Mucosa of stomach (tissue), 1 donor: Measurements from ENCODE around the gene ANKRD18A.
"Not testable (repeated sequence)": the region's sequence is repeated elsewhere in the genome, so short reads cannot be mapped to it uniquely, and the experiment has no call there.

Experiments used
- H3K27me3 ChIP-seq: one replicate; pipeline ENCODE4 v1.7.0; 2013; ENCODE audit warnings: mild to moderate bottlenecking, low read length; ENCODE audit not compliant: control insufficient read depth, insufficient read depth
- H3K36me3 ChIP-seq: one replicate; pipeline ENCODE4 v1.7.0; 2013; ENCODE audit warnings: low read length; ENCODE audit not compliant: control insufficient read depth, insufficient read depth
- H3K4me1 ChIP-seq: one replicate; pipeline ENCODE4 v1.7.0; 2013; ENCODE audit warnings: mild to moderate bottlenecking, low read length; ENCODE audit not compliant: control insufficient read depth, insufficient read depth
- H3K4me3 ChIP-seq: one replicate; pipeline ENCODE4 v1.7.0; 2013; ENCODE audit warnings: low read length
- H3K9ac ChIP-seq: one replicate; pipeline ENCODE4 v1.7.0; 2013; ENCODE audit warnings: mild to moderate bottlenecking, low read length, moderate library complexity
- H3K9me3 ChIP-seq: one replicate; pipeline ENCODE4 v1.7.0; 2013; ENCODE audit warnings: mild to moderate bottlenecking, low read length, moderate library complexity; ENCODE audit not compliant: control insufficient read depth
- donor health status: Pancreatic carcinoma.

The ANKRD18A gene

DNA sequence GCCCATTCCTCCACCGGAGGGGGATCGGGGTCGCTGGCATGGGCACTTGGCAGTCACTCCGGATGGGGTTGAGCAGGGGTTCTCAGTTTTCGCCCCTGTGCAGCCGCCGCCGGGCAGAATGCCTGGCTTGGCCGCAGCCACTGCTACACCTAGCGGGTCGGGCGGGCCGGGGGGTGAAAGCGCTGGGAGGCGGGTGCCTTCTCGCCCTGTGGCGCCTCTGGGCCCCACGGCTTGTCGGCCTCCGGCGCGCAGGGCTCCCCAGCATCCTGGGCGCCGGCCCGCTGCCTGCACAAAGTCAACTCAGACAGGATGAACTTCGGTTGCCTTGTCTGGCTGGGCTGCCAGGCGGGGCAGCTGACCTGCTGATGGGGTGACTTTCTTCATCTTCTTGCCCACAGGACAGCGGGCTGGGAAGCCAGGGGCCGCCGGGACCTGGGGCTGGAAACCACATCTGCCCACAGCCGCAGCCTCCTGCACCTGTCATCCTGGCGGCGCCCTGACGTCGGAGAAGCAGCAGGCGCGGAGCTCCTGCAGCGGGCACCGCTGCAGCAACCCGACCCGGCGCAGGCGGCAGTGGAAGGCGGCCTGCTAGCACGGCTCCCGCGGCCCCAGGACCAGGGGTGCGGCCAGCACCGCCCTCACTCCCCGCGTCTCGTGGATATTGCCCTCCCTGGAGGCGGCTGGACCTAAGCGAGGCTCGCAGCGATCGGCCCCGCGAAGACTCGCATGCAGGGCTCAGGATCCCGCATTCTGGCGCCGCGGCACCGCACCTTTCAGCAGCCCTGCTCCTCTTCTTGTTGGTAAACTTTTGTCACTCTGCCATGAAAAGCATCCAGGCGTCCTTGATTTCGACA lies 1.3 kb upstream of the ANKRD18A start:
- peaks cover 11% of the 10 kb centered on the region for H3K27me3 ChIP-seq
- H3K4me3 ChIP-seq: peak overlapping the region; percentile 41
- peaks cover 4% of the 10 kb centered on the region for H3K4me1 ChIP-seq
- no peaks in the 10 kb centered on the region for H3K9me3 ChIP-seq
- no peaks in the 10 kb centered on the region for H3K36me3 ChIP-seq
- H3K9ac ChIP-seq: peak overlapping the region; percentile 57

DNA sequence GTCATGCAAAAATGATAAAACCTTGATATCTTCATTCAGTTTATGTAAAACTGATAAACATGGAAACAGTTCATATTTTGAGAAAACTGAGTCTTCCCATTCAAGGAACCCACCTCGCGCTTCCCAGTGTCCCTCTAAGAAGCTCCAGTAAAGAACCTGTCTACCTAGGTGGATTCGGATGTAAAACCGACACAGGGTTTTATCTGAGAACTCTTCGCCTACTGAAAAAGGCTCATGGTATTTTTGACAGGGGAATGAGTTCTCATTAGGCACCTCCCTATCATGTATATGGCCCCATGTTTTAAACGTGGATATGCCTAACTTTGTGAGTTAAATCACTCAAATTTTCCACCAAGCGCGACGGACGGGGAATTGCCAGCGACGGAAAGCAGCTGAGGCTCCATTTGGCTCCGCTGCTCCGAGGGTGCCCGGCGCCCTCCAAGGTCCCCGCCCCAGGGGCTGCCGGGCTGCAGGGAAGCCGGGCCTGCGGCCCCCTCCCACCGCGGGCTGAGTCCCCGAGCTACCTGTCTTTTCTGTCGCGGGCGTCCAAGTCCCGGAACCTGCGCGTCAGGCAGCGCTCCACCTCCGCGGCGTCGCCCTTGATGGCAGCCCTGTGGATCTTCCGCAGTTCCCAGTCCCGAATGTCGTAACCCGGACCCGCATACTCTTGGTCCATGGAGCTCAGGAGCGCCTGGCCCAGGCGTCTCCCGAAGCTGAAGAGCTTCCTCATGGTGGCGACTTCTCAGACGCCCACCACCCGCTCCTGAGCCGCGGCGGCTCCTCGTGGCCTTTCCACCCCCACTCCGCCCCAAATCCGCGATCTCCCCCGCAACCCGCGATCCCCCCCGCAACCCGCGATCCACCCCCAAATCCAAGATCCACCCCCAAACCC lies 594 bp downstream of the ANKRD18A start:
- Histone ChIP-seq H3K9me3 (no peaks in the 10 kb centered on the region), H3K27me3 (peaks cover 11% of the 10 kb centered on the region), H3K36me3 (no peaks in the 10 kb centered on the region), H3K4me1 (peaks cover 4% of the 10 kb centered on the region), H3K9ac (peak overlapping the region; percentile 68), H3K4me3 (peak overlapping the region; percentile 41)

DNA sequence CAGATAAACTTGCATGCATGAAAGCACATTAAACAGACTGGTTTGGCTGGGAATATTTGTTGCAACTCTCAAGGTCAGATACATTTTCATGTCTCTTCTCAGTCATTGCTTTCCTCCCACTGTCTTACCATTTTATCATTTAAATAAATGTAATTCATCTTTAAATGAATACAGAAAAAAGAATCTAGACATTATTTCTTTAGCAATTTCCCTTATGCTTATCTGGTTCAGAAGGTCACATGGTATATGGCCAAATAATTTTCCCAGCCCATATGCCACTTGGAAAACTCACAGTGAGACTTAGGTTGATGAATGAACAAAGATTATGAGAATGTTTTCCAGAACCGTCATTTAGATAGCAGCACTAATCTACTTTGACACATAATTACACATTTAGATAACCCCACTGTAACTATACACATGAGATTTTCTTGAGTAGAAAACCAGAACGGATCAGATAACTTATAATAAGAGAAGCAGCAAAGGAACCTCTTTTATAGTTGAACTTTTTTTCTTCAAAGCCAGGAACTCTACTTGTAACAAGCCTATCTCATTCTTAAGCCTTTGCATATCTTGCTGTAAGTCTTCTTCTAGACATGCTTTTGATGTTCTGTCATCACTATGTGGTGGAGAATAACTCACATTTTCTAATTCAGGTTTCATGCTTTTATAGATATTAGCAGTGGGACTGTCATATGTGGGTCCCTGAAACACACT lies 22.2 kb downstream of the ANKRD18A start:
- not testable (repeated sequence) for H3K9ac ChIP-seq, H3K36me3 ChIP-seq, H3K4me3 ChIP-seq, H3K9me3 ChIP-seq, H3K27me3 ChIP-seq, H3K4me1 ChIP-seq

DNA sequence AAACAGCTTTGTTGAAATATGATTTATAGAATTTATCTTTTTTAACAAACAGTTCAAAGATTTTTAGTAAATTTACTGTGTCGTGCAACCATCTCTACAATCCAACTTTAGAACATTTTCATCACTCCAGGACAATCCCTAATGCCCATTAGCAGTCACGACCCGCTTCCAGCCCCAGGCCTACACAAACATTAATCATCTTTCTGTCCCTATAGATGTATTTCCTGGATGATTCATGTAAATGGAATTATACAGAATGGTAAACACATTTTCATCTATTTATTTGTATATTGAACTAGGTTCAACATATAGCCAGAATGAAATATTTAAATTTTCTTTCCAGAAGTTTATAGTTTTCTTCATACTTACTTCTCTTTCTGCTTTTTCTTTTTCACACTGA lies 25.3 kb downstream of the ANKRD18A start:
- H3K9me3 ChIP-seq, H3K4me3 ChIP-seq, H3K27me3 ChIP-seq, H3K36me3 ChIP-seq, H3K4me1 ChIP-seq, H3K9ac ChIP-seq: not testable (repeated sequence)

DNA sequence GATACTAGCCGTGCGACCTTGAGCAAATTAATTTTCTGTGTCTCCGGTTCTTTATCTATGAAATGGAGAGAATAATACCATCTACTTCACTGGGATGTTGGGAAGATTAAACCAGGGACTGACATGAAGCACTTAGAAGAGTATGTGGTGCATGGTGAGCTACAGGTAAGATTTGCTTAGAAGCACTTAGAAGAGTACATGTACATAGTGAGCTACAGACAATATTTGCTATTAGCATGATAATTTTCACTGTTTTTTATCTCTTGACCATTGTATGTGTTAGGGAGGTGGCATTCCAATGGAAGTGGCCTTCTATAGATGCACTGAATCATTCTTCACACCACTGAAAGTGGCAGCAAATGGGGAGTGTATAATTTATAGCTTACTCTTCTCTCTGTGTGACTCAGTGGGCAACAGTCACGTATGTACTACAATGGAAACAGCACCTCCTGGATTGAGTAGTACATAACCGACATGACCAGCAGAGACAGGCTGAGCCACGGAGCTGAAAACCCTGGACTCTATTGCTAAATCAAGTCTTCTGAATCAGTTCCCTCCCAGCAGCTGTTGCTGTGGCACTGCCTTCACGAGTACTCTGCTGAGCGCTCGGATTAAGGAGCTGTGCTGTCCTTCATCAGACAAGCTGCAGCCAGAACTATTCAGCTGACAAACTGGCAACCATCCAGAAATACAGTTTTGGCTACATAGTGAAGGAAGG lies 28.9 kb downstream of the ANKRD18A start:
- not testable (repeated sequence) for H3K4me1 ChIP-seq, H3K9me3 ChIP-seq, H3K27me3 ChIP-seq, H3K36me3 ChIP-seq, H3K9ac ChIP-seq, H3K4me3 ChIP-seq

DNA sequence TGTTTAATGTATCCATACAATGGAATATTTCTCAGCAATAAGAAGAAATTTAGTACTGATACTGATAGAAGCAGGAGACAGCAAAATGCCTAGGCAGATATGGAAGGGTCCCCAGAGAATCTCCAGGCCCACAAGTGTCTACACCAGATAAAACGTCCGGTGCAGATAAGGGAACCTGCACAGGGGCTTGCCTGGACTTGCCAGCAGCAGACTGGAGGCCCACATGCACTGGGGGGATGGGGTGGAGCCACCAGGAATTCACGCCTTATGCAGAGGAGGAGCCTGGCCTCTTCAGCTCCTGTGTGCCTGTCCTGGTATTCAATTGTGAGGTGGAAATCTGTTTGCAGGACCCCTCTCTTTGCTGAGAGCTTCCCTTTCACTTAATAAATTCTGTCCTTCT lies 36.6 kb downstream of the ANKRD18A start:
- not testable (repeated sequence) for H3K9me3 ChIP-seq, H3K27me3 ChIP-seq, H3K4me3 ChIP-seq, H3K36me3 ChIP-seq, H3K4me1 ChIP-seq, H3K9ac ChIP-seq

DNA sequence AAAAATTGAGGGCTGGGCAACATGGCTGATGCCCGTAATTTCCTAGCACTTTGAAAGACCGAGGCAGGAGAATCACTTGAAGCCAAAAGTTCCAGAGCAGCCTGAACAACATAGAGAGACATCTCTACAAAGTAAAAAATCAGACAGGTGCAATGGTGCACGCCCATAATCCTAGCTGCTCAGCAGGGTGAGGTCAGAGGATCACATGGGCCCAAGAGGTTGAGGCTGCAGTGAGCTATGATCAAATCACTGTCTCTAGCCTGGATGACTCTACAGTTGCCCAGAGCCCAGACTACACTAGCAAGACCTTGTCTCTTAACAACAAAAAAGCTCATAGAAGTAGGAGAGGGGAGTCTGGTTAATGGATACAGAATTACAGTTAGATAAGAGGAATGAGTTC lies 40.3 kb downstream of the ANKRD18A start:
- H3K27me3 ChIP-seq, H3K9ac ChIP-seq, H3K9me3 ChIP-seq, H3K36me3 ChIP-seq, H3K4me3 ChIP-seq, H3K4me1 ChIP-seq: not testable (repeated sequence)

DNA sequence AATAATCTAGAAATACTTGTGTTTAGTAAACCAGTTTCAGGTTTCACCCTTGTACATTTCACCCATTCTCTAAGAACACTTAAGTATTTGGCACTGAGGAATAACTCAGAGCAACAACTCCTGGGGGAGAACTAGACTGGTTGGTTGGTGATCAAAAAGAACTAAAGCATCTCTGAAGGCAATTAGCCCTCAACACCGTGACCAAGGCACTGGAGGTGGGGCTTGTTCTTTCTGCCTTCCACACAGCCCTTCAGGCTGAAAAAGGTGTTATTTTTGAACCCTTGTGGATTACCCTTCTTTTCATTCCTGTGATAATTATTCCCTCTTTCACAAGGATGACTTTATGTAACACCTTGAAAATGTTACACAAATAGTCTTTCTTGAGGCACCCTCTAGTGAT lies 44.2 kb downstream of the ANKRD18A start:
- not testable (repeated sequence) for H3K9me3 ChIP-seq, H3K4me1 ChIP-seq, H3K36me3 ChIP-seq, H3K9ac ChIP-seq, H3K27me3 ChIP-seq, H3K4me3 ChIP-seq

DNA sequence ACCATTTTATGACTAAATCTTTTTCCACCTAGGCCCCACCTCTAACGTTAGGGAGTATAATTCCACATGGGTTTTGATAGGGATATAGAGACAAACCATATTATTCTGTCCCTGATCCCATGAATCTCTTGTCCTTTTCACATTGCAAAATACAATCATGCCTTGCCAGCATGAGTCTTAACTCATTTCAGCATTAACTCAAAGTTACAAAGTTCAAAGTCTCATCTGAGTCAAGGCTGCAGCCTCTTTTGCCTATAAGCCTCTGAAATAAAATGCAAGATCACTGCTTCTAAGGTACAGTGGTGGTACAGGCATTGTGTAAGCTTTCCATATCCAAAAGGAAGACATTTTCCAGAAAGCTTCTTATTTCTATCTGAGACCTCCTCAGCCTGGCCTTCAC lies 54.3 kb downstream of the ANKRD18A start:
- H3K4me1 ChIP-seq, H3K4me3 ChIP-seq, H3K9ac ChIP-seq, H3K9me3 ChIP-seq, H3K27me3 ChIP-seq, H3K36me3 ChIP-seq: not testable (repeated sequence)

DNA sequence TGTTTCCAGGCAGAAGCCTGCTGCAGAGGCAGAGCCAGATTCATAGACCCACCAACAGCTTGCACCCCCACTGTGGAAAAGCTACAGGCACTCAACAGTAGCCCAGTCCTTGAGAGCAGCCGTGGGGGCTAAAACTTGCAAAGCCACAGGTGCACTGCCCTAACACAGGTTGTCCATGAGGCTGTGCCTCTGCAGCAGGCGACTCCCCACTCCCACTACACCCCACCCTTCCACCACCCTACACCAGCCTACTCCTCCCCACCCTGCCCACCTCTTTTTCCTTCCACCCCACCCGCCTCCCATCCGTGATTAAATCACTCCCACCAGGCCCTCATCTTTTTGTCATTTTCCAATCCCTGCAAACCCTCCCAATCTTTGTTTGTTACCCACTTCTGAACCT lies 55.2 kb downstream of the ANKRD18A start:
- H3K9me3 ChIP-seq, H3K9ac ChIP-seq, H3K4me3 ChIP-seq, H3K27me3 ChIP-seq, H3K4me1 ChIP-seq, H3K36me3 ChIP-seq: not testable (repeated sequence)

DNA sequence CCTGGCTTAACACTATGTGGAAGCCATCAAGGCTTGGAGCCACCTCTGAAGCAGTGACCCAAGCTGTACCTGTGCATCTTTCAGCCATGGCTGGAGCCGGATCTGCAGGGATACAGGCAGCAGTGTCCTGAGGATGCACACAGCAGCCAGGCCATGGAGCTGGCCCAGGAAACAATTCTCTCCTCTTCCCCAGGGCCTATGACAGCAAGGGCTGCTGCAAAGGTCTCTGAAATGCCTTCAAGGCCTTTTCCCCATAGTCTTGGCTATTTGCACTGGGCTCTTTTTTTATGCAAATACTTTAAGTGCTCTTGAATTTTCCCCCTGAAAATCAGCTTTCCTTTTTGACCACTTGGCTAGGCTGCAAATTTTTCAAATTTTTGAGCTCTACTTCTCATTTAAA lies 56.5 kb downstream of the ANKRD18A start:
- H3K9me3 ChIP-seq, H3K4me1 ChIP-seq, H3K27me3 ChIP-seq: not testable (repeated sequence)

More for the DNA sequence above, 56.5 kb downstream of the ANKRD18A start:
- not testable (repeated sequence) for H3K9ac ChIP-seq, H3K36me3 ChIP-seq, H3K4me3 ChIP-seq
